ENCODE data around the gene STK32B.

DNA sequence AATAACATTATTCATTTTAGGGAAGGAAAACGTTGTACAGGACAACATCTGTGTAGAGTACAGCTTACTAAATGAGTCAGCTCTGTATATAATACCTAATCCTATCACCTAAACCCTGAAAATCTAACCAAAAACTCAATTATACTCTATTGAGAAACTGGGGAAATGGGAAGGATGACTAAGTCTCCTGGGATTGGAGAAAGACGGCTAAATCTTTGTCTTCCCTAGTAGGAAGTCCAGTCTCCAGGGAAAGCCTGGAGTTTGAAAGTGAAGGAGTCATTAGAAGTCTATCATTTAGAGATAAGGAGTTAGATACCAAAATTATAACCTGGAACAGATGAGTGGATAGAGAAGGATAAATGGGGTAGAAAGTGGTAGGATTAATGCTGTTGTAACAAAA is 286.5 kb downstream of the STK32B start:
- no peak for TF ChIP-seq CTCF (IDR thresholded peaks at IDR 0.05)
- TF ChIP-seq POLR2A (IDR thresholded peaks at IDR 0.05) = no peak
